ENCODE measurements around the gene KRTAP1-1.
"Not testable (repeated sequence)": the region's sequence is repeated elsewhere in the genome, so short reads cannot be mapped to it uniquely, and the experiment has no call there.

The KRTAP1-1 gene

GRCh38 chr17:41048441-41048840 is 7.2 kb upstream of the KRTAP1-1 start:
- Histone ChIP-seq H3F3A (ENCODE audit: insufficient read depth) (0 out of 2 replicates have a peak, but pooled peaks cover 3% of the 10 kb centered on the region), H3K4me3 (ENCODE audit: insufficient read depth, low read length, poor library complexity, severe bottlenecking) (no peak overlapping the region), H3K4me2 (ENCODE audit: low read depth, low read length, poor library complexity, severe bottlenecking) (no peak overlapping the region), H3K27me3 (ENCODE audit: low read length) (no peaks in the 10 kb centered on the region), H2AFZ (ENCODE audit: low read depth, low read length, severe bottlenecking) (no peak overlapping the region), H3K27ac (ENCODE audit: low read depth, low read length) (no peak overlapping the region), H3K9me2 (replicated peaks; ENCODE audit: insufficient read depth, low read length) (no peaks in the 10 kb centered on the region), H3K79me2 (ENCODE audit: insufficient read depth, low read length) (no peaks in the 10 kb centered on the region), H3K9me3 (ENCODE audit: insufficient read depth, low read length) (no peaks in the 10 kb centered on the region), H4K20me1 (ENCODE audit: low read depth, low read length) (no peaks in the 10 kb centered on the region), H3K36me3 (ENCODE audit: low read length) (no peaks in the 10 kb centered on the region), H3K9ac (ENCODE audit: low read length) (no peak overlapping the region)
- TF ChIP-seq CTCF (IDR thresholded peaks at IDR 0.05; ENCODE audit: insufficient read depth, low read length, poor library complexity, severe bottlenecking) (no peak), EZH2phosphoT487 (conservative IDR thresholded peaks at IDR 0.05; ENCODE audit: low read length) (no peak)

- not testable (repeated sequence) for H2AFZ ChIP-seq (ENCODE audit: low read depth, low read length, severe bottlenecking); H3K36me3 ChIP-seq (ENCODE audit: low read length); H3K79me2 ChIP-seq (ENCODE audit: insufficient read depth, low read length); H3F3A ChIP-seq (ENCODE audit: insufficient read depth); H3K27ac ChIP-seq (ENCODE audit: low read depth, low read length); H3K4me3 ChIP-seq (ENCODE audit: insufficient read depth, low read length, poor library complexity, severe bottlenecking); H3K9ac ChIP-seq (ENCODE audit: low read length); H4K20me1 ChIP-seq (ENCODE audit: low read depth, low read length); H3K9me2 ChIP-seq (replicated peaks; ENCODE audit: insufficient read depth, low read length); H3K27me3 ChIP-seq (ENCODE audit: low read length); H3K4me2 ChIP-seq (ENCODE audit: low read depth, low read length, poor library complexity, severe bottlenecking)
- H3K9me3 ChIP-seq (ENCODE audit: insufficient read depth, low read length), result peaks cover 12% of the 10 kb centered on the region; the same call in 1 of the 2 replicates
Observed at GRCh38 chr17:41046735-41047465, 5.7 kb upstream of the KRTAP1-1 start, which contains the start of gene KRTAP2-1. KRTAP2-1 (minus strand) TSS chr17:41047316; CDS start chr17:41047267, 49 bp downstream.

- Histone ChIP-seq H4K20me1 (ENCODE audit: low read depth, low read length) (no peaks in the 10 kb centered on the region), H3K9me3 (ENCODE audit: insufficient read depth, low read length) (peaks cover 12% of the 10 kb centered on the region; the same call in 1 of the 2 replicates), H3K36me3 (ENCODE audit: low read length) (no peaks in the 10 kb centered on the region), H3K79me2 (ENCODE audit: insufficient read depth, low read length) (no peaks in the 10 kb centered on the region), H3K9ac (ENCODE audit: low read length) (no peak overlapping the region), H3K4me3 (ENCODE audit: insufficient read depth, low read length, poor library complexity, severe bottlenecking) (no peak overlapping the region), H3F3A (ENCODE audit: insufficient read depth) (no peaks in the 10 kb centered on the region), H3K27ac (ENCODE audit: low read depth, low read length) (no peak overlapping the region), H2AFZ (ENCODE audit: low read depth, low read length, severe bottlenecking) (no peak overlapping the region), H3K9me2 (replicated peaks; ENCODE audit: insufficient read depth, low read length) (no peaks in the 10 kb centered on the region), H3K4me2 (ENCODE audit: low read depth, low read length, poor library complexity, severe bottlenecking) (no peak overlapping the region), H3K27me3 (ENCODE audit: low read length) (0 out of 2 replicates have a peak, but pooled peaks cover 3% of the 10 kb centered on the region)
- TF ChIP-seq EZH2phosphoT487 (conservative IDR thresholded peaks at IDR 0.05; ENCODE audit: low read length) (no peak), CTCF (IDR thresholded peaks at IDR 0.05; ENCODE audit: insufficient read depth, low read length, poor library complexity, severe bottlenecking) (no peak)
Observed at GRCh38 chr17:41042953-41043352, 1.7 kb upstream of the KRTAP1-1 start.

GRCh38 chr17:41037853-41038350 is 3.3 kb downstream of the KRTAP1-1 start:
- Histone ChIP-seq H3F3A (ENCODE audit: insufficient read depth) (no peaks in the 10 kb centered on the region), H2AFZ (ENCODE audit: low read depth, low read length, severe bottlenecking) (no peak overlapping the region), H3K9me3 (ENCODE audit: insufficient read depth, low read length) (peaks cover 8% of the 10 kb centered on the region; the same call in 1 of the 2 replicates), H3K9me2 (replicated peaks; ENCODE audit: insufficient read depth, low read length) (no peaks in the 10 kb centered on the region), H3K4me2 (ENCODE audit: low read depth, low read length, poor library complexity, severe bottlenecking) (no peak overlapping the region), H3K79me2 (ENCODE audit: insufficient read depth, low read length) (no peaks in the 10 kb centered on the region), H3K4me3 (ENCODE audit: insufficient read depth, low read length, poor library complexity, severe bottlenecking) (no peak overlapping the region), H3K9ac (ENCODE audit: low read length) (no peak overlapping the region), H3K27ac (ENCODE audit: low read depth, low read length) (no peak overlapping the region), H3K27me3 (ENCODE audit: low read length) (0 out of 2 replicates have a peak, but pooled peaks cover 3% of the 10 kb centered on the region), H4K20me1 (ENCODE audit: low read depth, low read length) (no peaks in the 10 kb centered on the region), H3K36me3 (ENCODE audit: low read length) (no peaks in the 10 kb centered on the region)
- TF ChIP-seq EZH2phosphoT487 (conservative IDR thresholded peaks at IDR 0.05; ENCODE audit: low read length), result no peak
- no peak for TF ChIP-seq CTCF (IDR thresholded peaks at IDR 0.05; ENCODE audit: insufficient read depth, low read length, poor library complexity, severe bottlenecking)

- not testable (repeated sequence) for H3K9ac ChIP-seq (ENCODE audit: low read length); H3K36me3 ChIP-seq (ENCODE audit: low read length); H3K27me3 ChIP-seq (ENCODE audit: low read length); H3K27ac ChIP-seq (ENCODE audit: low read depth, low read length); H3K4me2 ChIP-seq (ENCODE audit: low read depth, low read length, poor library complexity, severe bottlenecking); H4K20me1 ChIP-seq (ENCODE audit: low read depth, low read length); H3K9me3 ChIP-seq (ENCODE audit: insufficient read depth, low read length); H2AFZ ChIP-seq (ENCODE audit: low read depth, low read length, severe bottlenecking); H3F3A ChIP-seq (ENCODE audit: insufficient read depth); H3K9me2 ChIP-seq (replicated peaks; ENCODE audit: insufficient read depth, low read length); H3K79me2 ChIP-seq (ENCODE audit: insufficient read depth, low read length); H3K4me3 ChIP-seq (ENCODE audit: insufficient read depth, low read length, poor library complexity, severe bottlenecking)
Observed at GRCh38 chr17:41034346-41034935, 6.8 kb downstream of the KRTAP1-1 start, which contains the start of gene KRTAP1-3. KRTAP1-3 (minus strand) TSS chr17:41034874; CDS start chr17:41034821, 53 bp downstream.

All from SU-DHL-6 (cell line).